Forelimb muscle (tissue), 1 donor: ENCODE measurements around the gene SPEN. TPM values are rescaled to one million over a fixed set of nuclear protein-coding genes. Genes with fewer than 3 reads are reported as not detected.
"Not testable (repeated sequence)": the region's sequence is repeated elsewhere in the genome, so short reads cannot be mapped to it uniquely, and the experiment has no call there.

Experiments used
- DNase-seq: peaks from one replicate; pipeline ENCODE4 v3.0.0-alpha.2; 2013; ENCODE audit warnings: low read depth
- polyA plus RNA-seq: library from polyadenylated mRNA; unstranded; fragments of 120-200 nt; gene quantifications from one replicate; pipeline ENCODE4 v1.2.1, GENCODE V29; 2013; ENCODE audit not compliant: insufficient read length

Gene SPEN
- polyA plus RNA-seq, 1 donor = 30.8 TPM

- no peak for DNase-seq
Measured at GRCh38 chr1:15834406-15835204, 12.9 kb upstream of the SPEN start.

GRCh38 chr1:15835205-15835740 lies 12.2 kb upstream of the SPEN start:
- no peak for DNase-seq

- peak; percentile 100 for DNase-seq
Measured at GRCh38 chr1:15835741-15836510, 11.6 kb upstream of the SPEN start.

- not testable (repeated sequence) for DNase-seq
Measured at GRCh38 chr1:15836511-15836771, 11.1 kb upstream of the SPEN start.

- no peak for DNase-seq
Measured at GRCh38 chr1:15836772-15837669, 10.5 kb upstream of the SPEN start.

- no peak for DNase-seq
Measured at GRCh38 chr1:15837931-15838330, 9.6 kb upstream of the SPEN start.

GRCh38 chr1:15838721-15839120 lies 8.8 kb upstream of the SPEN start:
- no peak for DNase-seq

GRCh38 chr1:15843826-15844572 lies 3.5 kb upstream of the SPEN start:
- DNase-seq = no peak

- DNase-seq = not testable (repeated sequence)
Measured at GRCh38 chr1:15846056-15846455, 1.5 kb upstream of the SPEN start.

- DNase-seq = no peak
Measured at GRCh38 chr1:15847893-15848142, 311 bp downstream of the SPEN start.

- DNase-seq = no peak
Measured at GRCh38 chr1:15848143-15848928, 829 bp downstream of the SPEN start.

- DNase-seq = no peak
Measured at GRCh38 chr1:15848929-15849774, 1.6 kb downstream of the SPEN start.

- no peak for DNase-seq
Measured at GRCh38 chr1:15849775-15850324, 2.3 kb downstream of the SPEN start.

GRCh38 chr1:15850471-15851001 lies 3.0 kb downstream of the SPEN start:
- DNase-seq = no peak

- no peak for DNase-seq
Measured at GRCh38 chr1:15851210-15852035, 3.9 kb downstream of the SPEN start.

GRCh38 chr1:15852036-15852827 lies 4.7 kb downstream of the SPEN start:
- DNase-seq = no peak

- DNase-seq = no peak
Measured at GRCh38 chr1:15852828-15853302, 5.4 kb downstream of the SPEN start.
